Left lung (tissue), 10 donors: ENCODE results near the gene TTC21A. TPM values are rescaled to one million over a fixed set of nuclear protein-coding genes. Genes with fewer than 3 reads are reported as not detected.

Source experiments
- ATAC-seq: fragments of 200-7000 bp; cut with Tn5 transposase; one replicate; pipeline ENCODE4 v1.9.1; 2020; ENCODE audit warnings: moderate library complexity
- DNase-seq, 4 donors: peaks; one replicate each; pipeline ENCODE4 v3.0.0-alpha.2; 2013 to 2020
- H3K27ac ChIP-seq, 2 donors: fragments of 200-600 bp; sonication (generic) in 1 of 2; one replicate each; pipeline versions ENCODE4 v1.5.0 to v1.8.0; 2020 to 2021
- H3K27me3 ChIP-seq, 2 donors: fragments of 200-600 bp; sonication (generic) in 1 of 2; one replicate each; pipeline versions ENCODE4 v1.5.0 to v1.8.0; 2020 to 2021
- H3K36me3 ChIP-seq, 2 donors: fragments of 200-600 bp; sonication (generic) in 1 of 2; one replicate each; pipeline versions ENCODE4 v1.5.0 to v1.8.0; 2020 to 2021
- H3K4me1 ChIP-seq, 2 donors: fragments of 200-600 bp; one replicate each; pipeline ENCODE4 v1.8.0; 2021
- H3K4me3 ChIP-seq, 2 donors: fragments of 200-600 bp; sonication (generic) in 1 of 2; one replicate each; pipeline versions ENCODE4 v1.5.0 to v1.8.0; 2020 to 2021; ENCODE audit warnings: mild to moderate bottlenecking in 1 of 2
- H3K9me3 ChIP-seq, 2 donors: fragments of 200-600 bp; sonication (generic) in 1 of 2; one replicate each; pipeline versions ENCODE4 v1.5.0 to v1.8.0; 2020 to 2021
- intact Hi-C, 2 donors: fragments of 100-400 bp; cut with DNase I; formaldehyde crosslinking; loops; one replicate each; pipeline versions ENCODE4 v1.11.2 to v1.14.2; 2022
- polyA plus RNA-seq, 6 donors: library from polyadenylated mRNA; unstranded; fragments of 120-200 nt; gene quantifications; one replicate each; pipeline ENCODE4 v1.2.1, GENCODE V29; 2013; ENCODE audit not compliant: insufficient read length in 6 of 6
- total RNA-seq, 2 donors: library from RNA; stranded (reverse); fragmentation: NEBNext Ultra II Directional; extraction: Animal tissue kit (Norgen Biotek cat#: 25700); gene quantifications; one replicate each; pipeline ENCODE4 v1.2.1, GENCODE V29; 2021
- TF ChIP-seq, protein P1 (sequence below), 2 donors: fragments of 200-600 bp; sonication (generic) in 1 of 2; IDR thresholded peaks; one replicate each; pipeline versions ENCODE4 v1.5.0 to v1.8.0; 2021; ENCODE audit warnings: antibody characterized with exemption in 2 of 2
- donor health status: DM: no; HTN: yes; CAD: no.
- donor health status: DM: no; HTN: no; CAD: no.

The TTC21A gene
- total and polyA plus RNA-seq, 8 donors: 7.1 to 21.8 (median 14.3) TPM

DNA sequence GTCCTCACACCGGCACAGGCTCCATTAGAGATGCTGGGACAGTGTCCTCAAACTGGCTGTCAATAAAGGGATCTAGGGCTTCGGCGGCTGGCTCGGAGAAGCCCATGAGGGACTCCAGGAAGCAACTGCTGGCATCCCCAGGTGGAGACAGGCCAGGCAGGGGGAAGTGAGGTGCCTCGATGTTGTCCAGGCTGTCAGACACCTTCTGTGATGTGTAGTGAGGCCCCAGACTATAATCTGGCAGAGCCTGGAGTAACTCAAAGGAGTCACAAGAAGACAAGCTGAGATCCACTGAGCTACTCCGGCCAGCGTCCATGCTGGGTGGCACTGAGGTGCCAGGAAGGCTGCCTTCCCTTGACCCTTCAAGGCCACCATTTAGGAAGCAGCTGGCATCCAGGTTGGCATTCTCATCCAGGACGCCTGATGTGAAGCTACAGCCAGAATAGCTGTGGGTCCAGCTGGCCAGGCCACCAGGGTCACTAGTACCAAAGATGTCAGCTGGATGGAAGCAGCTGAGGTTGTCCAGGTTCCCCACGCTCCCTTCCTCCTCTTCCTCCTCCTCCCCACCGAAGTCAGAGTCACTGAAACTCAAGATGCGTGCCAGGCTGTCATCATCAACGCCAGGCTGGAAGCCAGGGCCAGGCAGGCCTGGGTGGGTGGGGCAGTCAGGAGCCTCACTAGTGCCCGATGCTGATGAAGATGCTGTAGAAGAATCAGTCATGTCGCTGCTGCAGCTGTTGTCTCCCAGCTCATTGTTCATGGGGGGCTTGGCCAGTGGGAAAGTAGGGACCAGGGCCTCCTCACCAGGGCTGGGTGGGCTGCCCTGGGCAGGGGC lies 35.8 kb downstream of the TTC21A start:
- H3K27ac ChIP-seq: no peak overlapping the region
- H3K27me3 ChIP-seq: no peaks in the 10 kb centered on the region
- TF ChIP-seq, protein P1, sequence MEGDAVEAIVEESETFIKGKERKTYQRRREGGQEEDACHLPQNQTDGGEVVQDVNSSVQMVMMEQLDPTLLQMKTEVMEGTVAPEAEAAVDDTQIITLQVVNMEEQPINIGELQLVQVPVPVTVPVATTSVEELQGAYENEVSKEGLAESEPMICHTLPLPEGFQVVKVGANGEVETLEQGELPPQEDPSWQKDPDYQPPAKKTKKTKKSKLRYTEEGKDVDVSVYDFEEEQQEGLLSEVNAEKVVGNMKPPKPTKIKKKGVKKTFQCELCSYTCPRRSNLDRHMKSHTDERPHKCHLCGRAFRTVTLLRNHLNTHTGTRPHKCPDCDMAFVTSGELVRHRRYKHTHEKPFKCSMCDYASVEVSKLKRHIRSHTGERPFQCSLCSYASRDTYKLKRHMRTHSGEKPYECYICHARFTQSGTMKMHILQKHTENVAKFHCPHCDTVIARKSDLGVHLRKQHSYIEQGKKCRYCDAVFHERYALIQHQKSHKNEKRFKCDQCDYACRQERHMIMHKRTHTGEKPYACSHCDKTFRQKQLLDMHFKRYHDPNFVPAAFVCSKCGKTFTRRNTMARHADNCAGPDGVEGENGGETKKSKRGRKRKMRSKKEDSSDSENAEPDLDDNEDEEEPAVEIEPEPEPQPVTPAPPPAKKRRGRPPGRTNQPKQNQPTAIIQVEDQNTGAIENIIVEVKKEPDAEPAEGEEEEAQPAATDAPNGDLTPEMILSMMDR (IDR thresholded peaks at IDR 0.05): no peak
- ATAC-seq: no peak
- H3K4me1 ChIP-seq: peaks cover 46 to 96% of the 10 kb centered on the region in 2 donors
- no peak overlapping the region for H3K4me3 ChIP-seq
- intact Hi-C loops: no loop called here
- no peak for DNase-seq
- peaks cover 0 to 76% of the 10 kb centered on the region in 2 donors for H3K36me3 ChIP-seq
- no peaks in the 10 kb centered on the region for H3K9me3 ChIP-seq

DNA sequence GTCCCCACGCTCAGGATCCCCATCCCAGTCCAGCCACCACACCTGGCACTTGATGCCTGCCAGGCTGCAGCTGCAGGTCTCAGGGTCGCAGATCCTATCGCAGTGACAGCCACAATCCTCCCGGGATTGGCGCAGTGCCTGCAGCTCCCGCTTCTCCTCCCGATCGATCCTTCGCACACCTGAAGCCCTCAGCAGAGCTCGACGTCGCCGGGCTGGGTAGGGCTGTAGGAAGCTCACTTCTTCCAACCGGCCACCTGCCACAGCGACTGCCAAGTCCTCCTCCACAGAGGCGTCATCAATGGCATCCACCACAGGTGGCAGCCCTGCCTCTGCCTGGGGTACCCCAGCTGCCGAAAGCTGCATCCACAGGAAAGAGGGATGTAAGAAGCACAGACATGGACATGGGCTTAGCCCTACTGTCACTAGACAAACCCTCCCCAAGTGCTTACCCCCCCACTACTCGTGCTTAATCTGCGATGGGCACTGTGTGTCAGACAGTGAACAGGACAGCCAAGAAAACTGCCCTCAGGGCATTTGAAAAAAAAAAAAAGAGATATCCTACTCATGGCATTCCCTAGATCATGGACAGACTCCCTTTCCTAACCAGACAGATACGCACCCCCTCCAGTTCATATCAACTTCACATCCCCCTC lies 36.7 kb downstream of the TTC21A start:
- no peaks in the 10 kb centered on the region for H3K27me3 ChIP-seq
- intact Hi-C loops: no loop called here
- H3K4me3 ChIP-seq: no peak overlapping the region
- H3K4me1 ChIP-seq: peaks cover 55 to 99% of the 10 kb centered on the region in 2 donors
- no peaks in the 10 kb centered on the region for H3K9me3 ChIP-seq
- ATAC-seq (no peak), DNase-seq (no peak)
- peaks cover 0 to 68% of the 10 kb centered on the region in 2 donors for H3K36me3 ChIP-seq
- TF ChIP-seq, protein P1 (IDR thresholded peaks at IDR 0.05): no peak
- no peak overlapping the region for H3K27ac ChIP-seq

DNA sequence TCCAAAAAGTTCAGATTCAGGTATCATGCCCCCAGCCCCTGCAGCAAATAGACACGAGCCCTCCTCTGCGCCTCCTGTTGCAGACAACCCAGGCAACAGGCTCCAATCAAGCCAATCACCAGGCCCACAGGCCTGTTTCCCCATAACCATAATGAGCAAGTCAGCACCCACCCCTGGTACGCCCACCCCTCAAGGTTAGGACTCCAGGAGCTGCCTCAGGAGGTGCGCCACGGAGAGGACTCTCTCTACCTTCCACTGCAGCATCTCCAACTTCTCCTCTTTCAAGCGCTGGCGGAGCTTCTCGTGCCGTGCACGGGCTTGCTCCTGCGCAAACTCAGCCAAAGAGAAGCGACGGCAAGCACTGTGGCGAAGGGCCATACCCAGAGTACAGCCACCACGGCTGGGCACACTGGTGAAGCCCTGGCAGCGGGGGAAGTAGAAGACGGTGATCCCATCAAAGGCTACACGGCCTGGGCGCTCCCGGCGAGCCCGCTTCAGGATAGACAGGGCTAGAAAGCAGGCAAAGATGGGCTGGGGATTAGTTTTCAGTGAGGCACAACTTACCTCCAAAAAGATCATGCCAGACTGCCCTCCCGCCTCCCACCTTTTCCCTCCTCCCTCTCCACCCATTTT lies 37.4 kb downstream of the TTC21A start:
- TF ChIP-seq, protein P1 (IDR thresholded peaks at IDR 0.05): no peak
- Histone ChIP-seq H3K36me3 (peaks cover 0 to 67% of the 10 kb centered on the region in 2 donors), H3K27me3 (no peaks in the 10 kb centered on the region), H3K9me3 (no peaks in the 10 kb centered on the region), H3K4me3 (no peak overlapping the region), H3K27ac (no peak overlapping the region), H3K4me1 (peaks cover 62 to 99% of the 10 kb centered on the region in 2 donors)
- DNase-seq: no peak
- intact Hi-C loops: loop anchor here in 1 of 2 donors (5.0 kb wide), 1 partner anchor 37 kb away; no protein-coding TSS in a partner anchor
- no peak for ATAC-seq

DNA sequence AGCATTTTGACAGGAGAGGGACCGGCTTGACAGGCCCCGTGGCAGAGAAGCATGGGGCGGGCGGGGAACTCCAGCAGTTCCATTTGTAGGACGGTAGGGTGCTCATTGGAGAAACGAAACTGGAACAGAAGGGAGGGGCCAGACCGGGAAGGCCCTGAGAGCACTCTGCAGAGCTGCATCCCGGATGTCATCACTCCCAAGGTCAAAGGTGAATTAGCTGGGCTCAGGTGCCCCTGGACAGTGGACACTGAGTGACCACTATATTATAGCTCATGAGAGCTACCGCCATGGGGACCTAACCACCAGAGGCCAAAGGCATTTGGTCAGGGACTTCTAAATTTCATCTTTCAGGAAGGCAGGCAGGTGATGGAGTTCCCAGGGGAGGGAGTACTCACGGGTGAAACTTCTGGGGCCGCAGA lies 38.6 kb downstream of the TTC21A start:
- Histone ChIP-seq H3K9me3 (no peaks in the 10 kb centered on the region), H3K27me3 (no peaks in the 10 kb centered on the region), H3K4me1 (peaks cover 66 to 99% of the 10 kb centered on the region in 2 donors), H3K36me3 (peaks cover 0 to 55% of the 10 kb centered on the region in 2 donors), H3K4me3 (peak overlapping the region in 1 of 2 donors; percentile 93), H3K27ac (peak overlapping the region; percentile 89 to 99)
- TF ChIP-seq, protein P1 (IDR thresholded peaks at IDR 0.05): peak in 1 of 2 donors; percentile 45
- ATAC-seq: no peak
- intact Hi-C loops: loop anchor here in 1 of 2 donors (5.0 kb wide), 1 partner anchor 36 kb away; no protein-coding TSS in a partner anchor
- peak in 1 of 4 donors; percentile 62 for DNase-seq
